ENCODE measurements around the gene WBP11.
"Not testable (repeated sequence)": the region's sequence is repeated elsewhere in the genome, so short reads cannot be mapped to it uniquely, and the experiment has no call there.

The WBP11 gene

GRCh38 chr12:14769466-14769968 is 33.8 kb downstream of the WBP11 start:
- DNase-seq (ENCODE audit: extremely low read depth, low read depth): no peak
- no peak; the same call in 1 of the 2 replicates for TF ChIP-seq CTCF (IDR thresholded peaks at IDR 0.05; ENCODE audit: low read depth, low read length)

DNA sequence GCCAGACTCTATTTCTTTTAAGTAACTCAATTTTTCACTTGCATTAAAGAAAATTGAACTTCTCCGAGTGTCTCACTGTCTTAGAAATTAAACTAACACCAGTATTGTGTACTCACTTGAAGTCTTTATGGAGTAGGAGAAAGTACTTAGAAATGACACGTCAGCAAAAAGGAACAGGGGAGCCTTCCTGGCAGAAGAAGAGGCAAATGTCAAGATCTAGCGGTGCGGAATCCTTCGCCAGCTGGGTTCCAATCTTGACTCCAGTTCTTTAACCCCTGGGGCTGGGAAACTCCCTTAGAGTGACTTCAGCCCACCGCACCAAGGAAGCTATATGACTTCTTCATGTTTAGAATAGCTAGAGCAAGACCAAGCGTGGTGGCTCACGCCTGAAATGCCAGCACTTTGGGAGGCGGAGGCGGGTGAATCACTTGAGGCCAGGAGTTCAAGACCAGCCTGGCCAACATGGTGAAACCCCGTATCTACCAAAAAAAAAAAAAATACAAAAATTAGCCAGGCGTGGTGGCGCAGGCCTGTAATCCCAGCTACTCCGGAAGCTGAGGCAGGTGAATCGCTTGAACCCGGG is 34.4 kb downstream of the WBP11 start:
- TF ChIP-seq CTCF (IDR thresholded peaks at IDR 0.05; ENCODE audit: low read depth, low read length): no peak
- DNase-seq (ENCODE audit: extremely low read depth, low read depth): no peak

GRCh38 chr12:14767617-14768016 is 35.7 kb downstream of the WBP11 start:
- TF ChIP-seq CTCF (IDR thresholded peaks at IDR 0.05; ENCODE audit: low read depth, low read length): no peak
- DNase-seq (ENCODE audit: extremely low read depth, low read depth): no peak

DNA sequence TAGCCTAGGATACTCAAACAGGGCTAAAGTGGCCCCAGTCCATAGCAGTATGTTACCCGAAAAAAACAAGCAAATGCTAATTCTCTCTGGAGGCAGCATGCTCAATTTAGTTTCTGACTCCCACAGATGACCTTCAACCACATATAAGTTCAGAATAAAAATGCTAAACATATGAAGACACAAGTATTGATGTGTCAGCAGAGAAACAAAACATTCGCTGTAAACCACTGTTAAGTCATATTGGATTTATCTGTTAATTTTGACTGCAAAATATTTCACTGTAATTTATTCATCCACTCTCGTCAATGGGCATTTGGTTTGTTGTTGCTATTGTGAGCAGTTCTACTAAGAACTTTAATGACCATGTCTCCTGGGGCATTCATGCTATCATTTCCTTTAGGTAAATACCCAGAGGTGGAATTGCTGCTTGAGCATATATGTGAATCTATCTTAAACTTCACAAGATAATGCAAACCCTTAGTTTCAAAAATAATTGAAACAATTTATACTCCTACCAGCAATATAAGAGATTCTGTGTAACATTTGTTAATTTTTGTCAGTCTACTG is 36.5 kb downstream of the WBP11 start:
- no peak for DNase-seq (ENCODE audit: extremely low read depth, low read depth)
- TF ChIP-seq CTCF (IDR thresholded peaks at IDR 0.05; ENCODE audit: low read depth, low read length): no peak

DNA sequence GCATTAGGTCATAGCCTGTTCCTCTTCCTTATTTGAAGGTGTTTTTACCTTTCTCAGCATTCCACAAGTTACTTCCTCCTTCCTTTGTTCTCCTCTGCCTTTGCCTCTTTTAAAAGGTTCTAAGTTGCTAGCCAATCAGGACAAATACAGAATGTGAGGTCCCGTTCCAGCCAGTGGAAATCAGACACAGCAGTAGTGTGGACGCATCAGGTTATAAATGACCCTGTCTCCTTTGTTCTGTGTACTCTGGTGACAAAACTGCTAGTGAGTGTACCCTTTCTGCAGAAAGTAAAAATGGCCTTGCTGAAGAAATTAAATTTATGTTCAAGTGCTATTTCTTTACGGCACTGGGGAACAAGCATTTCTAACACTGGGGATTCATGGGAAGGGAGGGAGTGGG is 37.3 kb downstream of the WBP11 start:
- DNase-seq (ENCODE audit: extremely low read depth, low read depth): not testable (repeated sequence)

DNA sequence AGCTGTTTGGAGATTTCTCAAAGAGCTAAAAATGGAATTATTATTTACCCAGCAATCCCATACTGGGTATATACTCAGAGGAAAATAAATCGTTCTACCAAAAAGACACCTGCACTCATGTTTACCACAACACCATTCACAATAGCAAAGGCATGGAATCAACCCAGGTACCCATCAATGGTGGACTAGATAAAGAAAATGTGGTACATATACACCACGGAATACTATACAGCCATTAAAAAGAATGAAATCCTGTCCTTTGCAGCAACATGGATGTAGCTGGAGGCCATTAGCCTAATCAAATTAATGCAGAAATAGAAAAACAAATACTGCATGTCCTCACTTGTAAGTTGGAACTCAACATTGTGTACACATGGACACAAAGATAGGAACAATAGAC is 37.9 kb downstream of the WBP11 start:
- DNase-seq (ENCODE audit: extremely low read depth, low read depth): no peak

DNA sequence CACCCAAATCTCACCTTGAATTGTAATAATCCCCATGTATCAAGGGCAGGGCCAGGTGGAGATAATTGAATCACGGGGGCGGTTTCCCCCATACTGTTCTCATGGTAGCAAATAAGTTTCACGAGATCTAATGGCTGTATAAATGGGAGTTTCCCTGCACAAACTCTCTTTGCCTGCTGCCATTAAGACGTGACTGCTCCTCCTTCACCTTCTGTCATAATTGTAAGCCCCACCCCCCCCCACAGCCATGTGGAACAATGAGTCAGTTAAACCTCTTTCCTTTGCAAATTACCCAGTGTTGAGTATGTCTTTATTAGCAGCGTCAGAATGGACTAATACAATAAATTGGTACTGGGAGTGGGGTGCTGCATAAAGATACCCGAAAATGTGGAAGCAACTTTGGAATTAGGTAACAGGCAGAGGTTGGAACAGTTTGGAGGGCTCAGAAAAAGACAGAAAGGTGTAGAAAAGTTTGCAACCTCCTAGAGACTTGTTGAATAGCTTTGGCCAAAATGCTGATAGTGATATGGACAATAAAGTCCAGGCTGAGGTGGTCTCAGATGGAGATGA is 43.5 kb downstream of the WBP11 start:
- DNase-seq (ENCODE audit: extremely low read depth, low read depth): not testable (repeated sequence)

More for the DNA sequence above, 37.9 kb downstream of the WBP11 start:
- no peak for TF ChIP-seq CTCF (IDR thresholded peaks at IDR 0.05; ENCODE audit: low read depth, low read length)

DNA sequence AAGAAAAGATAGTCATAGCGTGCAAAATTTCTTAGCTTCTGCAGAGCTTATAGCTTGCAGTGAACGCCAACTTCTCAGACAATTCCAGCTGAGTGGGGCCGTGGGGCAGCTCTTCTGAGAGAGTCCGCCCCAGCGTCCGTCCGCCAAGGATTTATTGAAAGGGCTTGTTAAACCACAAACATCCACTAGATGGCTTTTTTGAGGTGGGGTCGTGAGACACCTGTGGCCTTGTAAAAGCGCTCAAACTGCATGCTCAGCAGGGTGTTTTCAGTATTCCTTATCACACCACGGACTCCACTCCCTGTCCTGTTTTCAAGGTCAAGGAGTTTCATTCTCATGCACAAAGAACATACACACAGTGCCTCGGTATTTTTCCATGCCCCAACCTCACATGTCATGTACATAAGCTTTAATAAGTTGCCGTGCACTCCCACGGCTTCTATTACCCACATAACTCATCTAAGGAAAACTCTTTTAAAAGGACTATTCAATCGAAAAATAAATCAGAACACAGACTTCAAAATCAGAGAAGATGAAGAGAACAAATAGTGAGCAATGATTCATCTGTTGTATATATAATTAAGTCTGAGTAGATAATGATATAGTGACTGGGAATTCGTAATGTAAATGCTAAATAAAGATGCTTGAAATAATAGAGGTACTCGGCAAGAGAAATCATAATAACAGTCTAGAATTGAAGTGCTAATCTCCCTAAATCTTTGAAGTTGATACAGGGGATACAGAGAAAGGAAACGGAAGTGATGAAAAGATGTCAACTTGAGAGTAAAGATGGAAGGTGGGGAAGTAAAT is 46.7 kb downstream of the WBP11 start:
- DNase-seq (ENCODE audit: extremely low read depth, low read depth): no peak
- TF ChIP-seq CTCF (IDR thresholded peaks at IDR 0.05; ENCODE audit: low read depth, low read length): peak; percentile 8

Measured in AG09319 (cell line).